ENCODE results near the gene LPP. TPM values are rescaled to one million over a fixed set of nuclear protein-coding genes. Genes with fewer than 3 reads are reported as not detected.

LPP gene
- polyA plus RNA-seq, 3 donors = 14.1 to 23.2 (median 15.3) TPM

GRCh38 chr3:188727052-188727451 is 573.1 kb downstream of the LPP start:
- no peak overlapping the region for H3K27ac ChIP-seq (ENCODE audit: low read depth in 1 of 2, low read length in 2 of 2)
- WGBS (ENCODE audit: insufficient coverage) = no CpG with 5 or more reads among the region's 2 CpGs
- no peak for TF ChIP-seq CTCF (IDR thresholded peaks at IDR 0.05)
- H3K79me2 ChIP-seq (ENCODE audit: insufficient read depth, low read length) = no peaks in the 10 kb centered on the region
- no peak for DNase-seq
- no peak overlapping the region for H3K4me2 ChIP-seq (replicated peaks; ENCODE audit: extremely low read depth, low read length, poor library complexity, severe bottlenecking)
- Mint-ChIP-seq H3K4me3 (no peak overlapping the region), H3K9me3 (peaks cover 0 to 2% (median 0%) of the 10 kb centered on the region in 7 donors), H3K4me1 (peaks cover 9% of the 10 kb centered on the region), H3K27me3 (ENCODE audit: low read depth in 3 of 3) (peaks cover 0 to 2% (median 0%) of the 10 kb centered on the region in 3 donors), H3K36me3 (peaks cover 16 to 21% of the 10 kb centered on the region in 2 donors), H3K27ac (no peak overlapping the region)
- intact Hi-C loops (cut with micrococcal nuclease) = no loop called here
- H4K20me1 ChIP-seq (ENCODE audit: insufficient read depth, low read length) = no peaks in the 10 kb centered on the region
- no peaks in the 10 kb centered on the region for H3K9me3 ChIP-seq (replicated peaks in 1 of 2; ENCODE audit: control insufficient read depth in 1 of 2, insufficient read depth in 1 of 2, low read length in 2 of 2)
- H3K4me3 ChIP-seq (replicated peaks in 1 of 3; ENCODE audit: low read depth in 2 of 3, low read length in 3 of 3) = no peak overlapping the region
- H3K4me1 ChIP-seq (ENCODE audit: control insufficient read depth in 1 of 2, insufficient read depth in 2 of 2, low read length in 2 of 2) = peaks cover 6 to 8% of the 10 kb centered on the region in 2 donors
- H2AFZ ChIP-seq (ENCODE audit: insufficient read depth, low read depth, low read length, poor library complexity, severe bottlenecking) = no peak overlapping the region
- no peaks in the 10 kb centered on the region for H3K36me3 ChIP-seq (replicated peaks in 1 of 2; ENCODE audit: control insufficient read depth in 1 of 2, insufficient read depth in 2 of 2, low read length in 2 of 2)
- no peaks in the 10 kb centered on the region for H3K27me3 ChIP-seq (ENCODE audit: control insufficient read depth in 2 of 2, insufficient read depth in 2 of 2, low read length in 2 of 2)
- H3K9ac ChIP-seq (ENCODE audit: insufficient read depth, low read length, poor library complexity, severe bottlenecking) = no peak overlapping the region

GRCh38 chr3:188728371-188728896 is 574.5 kb downstream of the LPP start:
- DNase-seq = no peak
- Mint-ChIP-seq H3K4me3 (no peak overlapping the region), H3K27me3 (ENCODE audit: low read depth in 3 of 3) (peaks cover 0 to 2% (median 0%) of the 10 kb centered on the region in 3 donors), H3K9me3 (peaks cover 0 to 2% (median 0%) of the 10 kb centered on the region in 7 donors), H3K36me3 (peaks cover 16 to 23% of the 10 kb centered on the region in 2 donors), H3K27ac (no peak overlapping the region), H3K4me1 (peaks cover 9% of the 10 kb centered on the region)
- no peaks in the 10 kb centered on the region for H3K79me2 ChIP-seq (ENCODE audit: insufficient read depth, low read length)
- no peak overlapping the region for H3K4me3 ChIP-seq (replicated peaks in 1 of 3; ENCODE audit: low read depth in 2 of 3, low read length in 3 of 3)
- WGBS (ENCODE audit: insufficient coverage) = no CpG with 5 or more reads among the region's 1 CpG
- no peak overlapping the region for H3K4me2 ChIP-seq (replicated peaks; ENCODE audit: extremely low read depth, low read length, poor library complexity, severe bottlenecking)
- H3K27ac ChIP-seq (ENCODE audit: low read depth in 1 of 2, low read length in 2 of 2) = no peak overlapping the region
- H2AFZ ChIP-seq (ENCODE audit: insufficient read depth, low read depth, low read length, poor library complexity, severe bottlenecking) = no peak overlapping the region
- intact Hi-C loops (cut with micrococcal nuclease) = no loop called here
- no peaks in the 10 kb centered on the region for H4K20me1 ChIP-seq (ENCODE audit: insufficient read depth, low read length)
- peaks cover 6 to 8% of the 10 kb centered on the region in 2 donors for H3K4me1 ChIP-seq (ENCODE audit: control insufficient read depth in 1 of 2, insufficient read depth in 2 of 2, low read length in 2 of 2)
- H3K36me3 ChIP-seq (replicated peaks in 1 of 2; ENCODE audit: control insufficient read depth in 1 of 2, insufficient read depth in 2 of 2, low read length in 2 of 2) = no peaks in the 10 kb centered on the region
- H3K9ac ChIP-seq (ENCODE audit: insufficient read depth, low read length, poor library complexity, severe bottlenecking) = no peak overlapping the region
- TF ChIP-seq CTCF (IDR thresholded peaks at IDR 0.05) = no peak
- no peaks in the 10 kb centered on the region for H3K9me3 ChIP-seq (replicated peaks in 1 of 2; ENCODE audit: control insufficient read depth in 1 of 2, insufficient read depth in 1 of 2, low read length in 2 of 2)
- H3K27me3 ChIP-seq (ENCODE audit: control insufficient read depth in 2 of 2, insufficient read depth in 2 of 2, low read length in 2 of 2) = no peaks in the 10 kb centered on the region

Measured in CD14-positive monocyte (primary cell).